Measurements from ENCODE around the gene MYO3B.

Gene MYO3B

DNA sequence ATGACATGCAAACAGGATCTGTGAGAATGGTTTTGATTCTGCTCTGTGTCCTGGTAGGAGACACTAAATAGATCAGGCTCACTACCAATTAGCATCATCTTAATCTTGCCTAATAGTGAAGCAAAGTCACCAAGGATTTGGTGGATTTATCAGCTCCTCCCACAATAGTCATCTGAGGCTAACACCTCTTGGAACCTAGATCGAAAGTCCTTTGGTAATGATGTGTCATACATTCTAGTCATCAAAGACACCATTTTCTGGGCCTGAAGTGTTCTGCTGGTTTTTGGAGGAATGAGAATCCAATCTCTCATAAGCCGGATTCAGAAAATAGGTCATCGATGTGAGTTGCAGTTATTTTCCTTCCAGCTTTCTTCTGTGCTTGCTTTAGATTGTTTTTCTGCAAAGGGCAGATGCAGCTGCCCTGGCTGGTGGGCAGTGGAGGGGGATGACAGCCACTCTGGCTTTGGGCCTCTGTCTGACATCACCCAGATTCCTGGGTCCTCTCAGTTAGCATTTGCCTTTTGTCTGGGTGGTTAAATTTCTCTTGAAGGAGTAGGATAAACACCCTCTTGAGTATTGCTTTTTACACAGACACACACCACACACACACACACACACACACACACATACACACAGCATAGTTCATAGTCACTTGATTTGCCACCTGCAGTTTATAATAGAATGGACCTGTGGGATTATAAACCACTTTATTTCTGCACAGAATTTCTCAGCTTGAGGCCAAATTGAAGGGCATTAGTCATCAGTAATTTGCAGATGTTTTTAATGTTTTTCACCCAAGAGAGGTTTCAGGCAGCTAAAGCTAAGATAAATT is at the start of gene MYO3B:
MYO3B (plus strand) TSS at position 198 of the 832 bp plus-strand sequence; CDS start at position 339, 141 bp downstream.
- no peak for DNase-seq (ENCODE audit: low spot score)

DNA sequence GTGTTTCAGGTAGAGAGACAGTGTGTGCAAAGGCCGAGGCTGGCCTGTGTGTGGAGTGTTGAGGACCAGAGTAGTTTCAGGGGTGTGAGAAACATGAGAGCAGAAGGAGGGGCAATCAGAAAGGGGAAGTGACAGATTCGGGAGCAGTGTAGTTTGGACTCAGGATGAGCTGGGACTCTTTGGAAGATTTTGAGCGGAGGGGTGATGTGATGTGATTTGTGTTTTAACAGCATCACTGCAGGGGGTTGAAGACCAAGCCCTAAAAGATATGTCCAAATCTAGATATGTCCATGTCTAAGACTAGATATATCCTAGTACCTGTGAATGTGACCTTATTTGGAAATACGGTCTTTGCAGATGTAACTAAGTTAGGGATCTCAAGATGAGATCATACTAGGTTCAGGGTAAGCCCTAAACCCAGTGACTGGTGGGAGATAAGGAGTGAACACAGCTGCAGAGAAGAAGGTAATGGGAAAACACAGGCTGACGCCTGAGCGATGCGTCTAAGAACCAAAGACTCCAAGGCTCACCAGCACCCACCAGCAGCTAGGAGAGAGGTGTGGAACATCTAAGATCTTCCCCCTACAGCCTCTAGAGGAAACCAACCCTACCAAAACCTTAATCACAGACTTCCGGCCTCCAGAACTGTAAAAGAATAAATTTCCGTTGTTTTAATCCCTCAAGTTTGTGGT is 38.5 kb upstream of the MYO3B start:
- no peak for DNase-seq (ENCODE audit: low spot score)

GRCh38 chr2:170140561-170140960 is 37.4 kb upstream of the MYO3B start:
- no peak for DNase-seq (ENCODE audit: low spot score)

DNA sequence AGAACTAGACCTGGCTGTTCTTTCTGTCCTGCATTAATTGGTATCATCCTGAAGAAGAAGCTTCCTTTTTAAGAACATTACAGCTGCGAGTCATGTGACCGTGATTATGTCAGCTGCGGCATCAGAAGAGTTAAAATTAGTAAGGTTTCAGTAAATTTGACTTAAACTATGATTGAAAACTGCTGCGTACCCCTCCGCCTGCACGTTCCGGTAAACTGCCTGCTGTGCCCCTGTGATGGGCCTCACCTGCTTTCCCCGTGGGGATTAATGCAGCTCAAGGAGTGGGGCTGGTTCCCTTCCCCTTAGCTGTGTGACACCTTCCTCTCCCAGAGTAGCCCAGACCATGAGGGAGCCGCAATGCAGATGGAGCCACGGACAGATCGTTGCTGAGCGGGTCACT is 36.1 kb upstream of the MYO3B start:
- no peak for DNase-seq (ENCODE audit: low spot score)

DNA sequence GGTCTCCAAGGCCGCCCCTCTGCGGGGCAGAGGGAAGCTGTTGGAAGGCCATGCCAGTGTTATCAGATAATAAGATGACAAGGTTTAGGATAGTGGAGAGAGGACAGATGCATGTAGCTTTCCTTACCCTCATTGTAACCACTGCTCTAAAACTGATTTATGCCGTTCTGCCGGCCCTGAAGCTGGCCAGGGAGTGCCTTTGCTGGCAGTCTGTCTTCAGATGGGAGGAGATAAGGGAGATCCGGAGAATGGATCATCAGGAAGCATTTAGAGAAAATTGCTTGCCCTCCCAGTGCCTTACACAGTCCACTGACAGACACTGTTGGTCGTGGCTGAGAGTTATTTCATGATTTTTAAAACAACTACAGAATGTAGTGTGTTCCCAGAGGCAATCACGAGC is 35.4 kb upstream of the MYO3B start:
- no peak for DNase-seq (ENCODE audit: low spot score)

GRCh38 chr2:170143045-170143717 is 34.8 kb upstream of the MYO3B start:
- no peak for DNase-seq (ENCODE audit: low spot score)

DNA sequence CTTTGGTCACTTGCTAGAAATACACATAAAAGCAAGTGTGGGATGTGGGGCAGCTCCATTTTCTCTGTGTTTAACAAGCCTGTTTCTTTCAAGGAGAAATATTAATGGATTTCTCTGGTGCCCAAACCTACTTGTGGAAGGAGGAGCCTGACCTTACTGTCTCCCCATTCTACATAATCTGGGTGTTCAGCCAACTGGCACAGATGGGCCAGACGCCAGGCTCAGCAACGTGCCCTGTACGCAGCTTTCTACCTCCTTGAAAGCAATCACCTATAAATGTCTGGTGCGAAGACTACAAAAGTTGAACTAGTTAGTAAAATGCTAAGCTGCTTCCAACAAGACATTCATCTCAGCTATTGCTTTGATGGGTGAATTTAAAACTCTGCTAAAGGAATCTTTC is 33.2 kb upstream of the MYO3B start:
- no peak for DNase-seq (ENCODE audit: low spot score)

- no peak for DNase-seq (ENCODE audit: low spot score)
Observed at GRCh38 chr2:170145191-170145590, 32.8 kb upstream of the MYO3B start.

DNA sequence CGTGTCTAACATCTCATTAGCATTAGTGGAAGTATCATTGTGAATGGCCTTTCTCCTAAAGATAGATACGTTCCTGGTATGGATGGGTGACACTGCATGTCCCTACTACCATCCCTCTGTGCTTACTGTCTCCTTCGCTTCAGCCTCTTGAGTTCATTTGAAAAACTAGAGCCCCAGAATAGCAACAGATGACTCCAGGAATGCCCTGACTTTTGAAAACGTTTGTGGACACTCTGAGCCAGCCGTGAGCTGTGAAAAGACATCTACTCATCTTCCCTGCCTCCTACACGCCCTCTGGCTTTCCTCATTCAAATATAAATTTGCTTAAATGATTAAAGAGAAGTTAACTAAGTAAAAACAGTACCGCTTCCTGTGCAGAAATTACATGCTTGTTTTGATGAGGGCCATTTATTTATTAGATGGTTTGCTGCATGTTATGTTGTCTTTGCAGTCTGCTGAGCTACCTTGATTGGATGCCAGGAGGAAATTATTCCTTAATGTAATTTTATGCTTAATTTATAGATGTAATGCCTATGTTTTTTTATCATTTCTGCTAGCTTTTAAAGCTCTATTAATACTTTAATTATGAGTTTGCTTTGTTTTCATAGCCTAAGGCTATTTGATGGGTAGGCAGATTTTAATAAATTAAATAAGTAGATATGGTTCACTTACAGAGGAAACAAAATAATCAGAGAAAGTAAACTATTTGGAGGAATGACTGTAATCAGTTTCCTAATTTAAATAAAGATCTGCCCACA is 32.1 kb upstream of the MYO3B start:
- DNase-seq (ENCODE audit: low spot score), result no peak

- no peak for DNase-seq (ENCODE audit: low spot score)
Observed at GRCh38 chr2:170146784-170147183, 31.2 kb upstream of the MYO3B start.

GRCh38 chr2:170147576-170147975 is 30.4 kb upstream of the MYO3B start:
- no peak for DNase-seq (ENCODE audit: low spot score)

DNA sequence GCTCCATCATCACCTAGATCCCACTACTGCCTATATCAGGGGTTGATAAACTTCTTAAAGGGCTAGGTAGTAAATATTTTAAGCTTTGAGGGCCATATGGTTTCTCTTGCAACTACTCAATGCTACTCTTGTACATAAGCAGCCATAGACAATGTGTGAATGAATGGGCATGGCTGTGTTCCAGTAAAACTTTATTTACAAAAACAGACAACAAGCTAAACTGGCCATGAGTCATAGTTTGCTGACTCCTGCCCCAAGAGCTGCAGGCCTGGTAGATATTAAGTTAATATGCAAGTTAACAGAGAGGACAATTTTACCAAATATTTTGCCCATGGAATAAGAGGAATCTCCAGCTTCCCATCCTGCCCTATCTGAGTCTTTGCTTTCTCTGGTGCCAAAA is 29.8 kb upstream of the MYO3B start:
- DNase-seq (ENCODE audit: low spot score), result no peak

DNA sequence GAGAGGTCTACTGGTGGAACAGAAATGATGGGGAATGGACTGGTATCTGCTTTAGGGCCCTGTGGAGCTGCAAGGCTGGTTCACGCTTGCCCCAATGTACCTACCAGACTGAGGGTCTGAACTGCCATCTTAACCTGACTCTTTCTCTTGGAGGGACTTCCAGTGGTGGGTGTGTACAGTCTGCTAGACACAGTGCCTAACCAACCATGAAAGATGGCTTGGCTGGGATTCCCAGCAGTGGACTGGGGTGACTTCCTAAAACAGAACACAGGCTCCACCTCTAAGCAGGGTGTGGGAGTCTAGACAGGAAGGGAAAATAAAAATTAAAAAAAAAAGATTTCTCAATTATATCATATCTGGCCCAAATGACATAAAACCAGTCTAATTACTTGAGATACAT is 25.5 kb upstream of the MYO3B start:
- no peak for DNase-seq (ENCODE audit: low spot score)

DNA sequence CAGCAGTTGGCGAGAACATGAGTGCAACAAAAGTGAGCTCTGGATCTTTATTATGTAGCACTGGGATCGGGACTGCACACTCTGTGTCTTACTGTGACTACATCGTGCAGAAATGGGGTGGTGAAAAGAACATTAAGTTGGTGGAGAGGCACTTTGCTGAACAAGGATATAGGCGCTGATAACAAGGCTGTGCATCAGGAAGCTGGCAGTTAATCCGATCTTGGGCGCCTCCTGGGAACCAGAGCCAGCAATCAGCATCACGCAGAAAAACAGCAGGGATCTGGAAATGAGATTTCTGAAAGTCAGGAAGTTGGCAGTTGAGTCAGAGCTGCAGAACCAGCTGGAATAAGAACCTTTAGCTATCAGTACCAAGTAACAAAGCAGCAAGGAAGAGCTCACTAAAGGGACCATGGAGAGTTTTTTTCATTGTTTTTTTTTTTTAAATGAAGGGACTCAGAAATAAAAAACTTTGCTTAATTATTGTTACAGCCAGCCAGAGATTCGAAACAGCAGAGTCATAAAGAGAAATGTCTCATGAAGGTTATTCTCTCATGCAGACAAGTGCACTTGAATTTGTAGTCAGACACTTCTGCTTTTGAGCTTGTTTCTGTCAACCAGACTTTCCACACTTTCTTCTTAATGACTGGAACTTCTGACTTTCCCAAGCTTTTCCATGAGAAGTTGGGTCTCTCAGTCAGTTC is 22.8 kb upstream of the MYO3B start:
- DNase-seq (ENCODE audit: low spot score), result peak; percentile 52

DNA sequence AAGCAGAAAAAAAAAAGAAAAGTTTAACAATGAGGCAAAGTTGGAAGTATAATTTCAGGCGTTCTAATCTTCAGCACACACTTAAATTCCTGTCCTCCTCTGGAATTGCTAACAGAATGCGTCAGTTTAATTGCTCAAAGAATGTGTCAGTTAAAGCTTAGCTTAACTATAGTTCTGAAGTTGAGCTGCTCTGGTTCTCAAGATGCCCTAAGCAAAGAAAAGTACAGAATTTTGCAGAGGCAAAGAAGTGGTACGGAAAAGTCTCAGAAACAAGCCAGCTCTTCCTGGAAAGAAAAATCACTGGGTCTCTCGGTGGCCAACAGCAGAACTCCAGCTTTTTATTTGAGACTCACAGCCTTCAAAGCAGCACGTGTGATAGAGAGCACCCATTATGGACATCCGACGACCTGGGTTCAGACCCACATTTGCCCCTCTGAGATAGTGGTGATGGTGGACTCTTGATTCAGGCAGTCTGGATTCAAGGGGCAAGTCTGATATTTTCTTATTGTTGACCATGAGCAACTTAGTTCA is 22.2 kb upstream of the MYO3B start:
- no peak for DNase-seq (ENCODE audit: low spot score)

- DNase-seq (ENCODE audit: low spot score), result no peak
Observed at GRCh38 chr2:170156592-170156991, 21.4 kb upstream of the MYO3B start.

DNA sequence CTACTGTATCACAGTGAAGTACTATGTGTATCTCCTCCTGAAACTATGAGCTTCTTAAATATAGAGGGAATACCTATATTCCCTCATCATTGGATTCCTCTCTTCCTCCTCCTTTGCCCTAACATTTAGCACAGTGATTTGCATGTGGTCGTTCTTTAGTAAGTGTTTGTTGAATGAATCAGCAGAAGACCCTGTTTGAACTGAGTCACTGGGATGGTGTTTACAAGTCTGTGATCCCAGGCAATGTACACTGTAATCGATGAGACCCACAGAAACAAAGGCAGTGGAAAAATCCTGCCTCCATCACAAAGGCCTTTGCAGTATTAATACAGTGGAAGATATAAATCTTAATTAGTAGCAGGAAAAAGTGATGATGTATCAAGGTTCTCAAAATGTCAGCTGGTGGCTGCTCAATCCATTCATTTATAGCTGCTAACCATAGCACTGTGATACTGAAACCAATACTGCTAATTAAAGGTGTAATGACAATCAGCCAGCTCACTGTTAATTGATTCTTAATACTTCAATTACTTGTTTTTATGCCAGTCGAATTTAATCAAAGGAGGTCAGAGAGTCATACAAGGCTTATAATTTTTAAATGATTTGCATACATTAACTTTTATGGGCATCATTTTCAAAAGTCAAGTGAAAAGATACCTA is 20.8 kb upstream of the MYO3B start:
- DNase-seq (ENCODE audit: low spot score), result peak; percentile 39

DNA sequence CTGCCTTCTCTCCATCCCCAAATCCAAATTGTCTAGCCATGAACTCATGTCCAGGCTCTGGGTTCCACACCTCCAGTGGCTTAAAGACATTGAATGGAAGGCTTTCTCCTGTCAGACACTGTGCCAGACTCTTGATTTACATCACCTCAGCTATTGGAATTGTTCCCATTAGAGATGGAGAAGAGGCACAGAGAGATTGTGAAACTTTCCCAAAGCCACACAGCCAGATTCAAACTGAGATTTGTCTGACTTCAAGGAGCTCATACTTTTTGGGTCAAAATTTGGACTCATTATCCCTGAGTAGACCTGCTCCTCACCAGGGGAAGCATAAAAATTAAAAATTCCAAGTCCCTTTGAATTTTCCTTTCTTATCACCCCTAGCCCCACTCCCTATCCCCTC is 18.9 kb upstream of the MYO3B start:
- DNase-seq (ENCODE audit: low spot score), result no peak

DNA sequence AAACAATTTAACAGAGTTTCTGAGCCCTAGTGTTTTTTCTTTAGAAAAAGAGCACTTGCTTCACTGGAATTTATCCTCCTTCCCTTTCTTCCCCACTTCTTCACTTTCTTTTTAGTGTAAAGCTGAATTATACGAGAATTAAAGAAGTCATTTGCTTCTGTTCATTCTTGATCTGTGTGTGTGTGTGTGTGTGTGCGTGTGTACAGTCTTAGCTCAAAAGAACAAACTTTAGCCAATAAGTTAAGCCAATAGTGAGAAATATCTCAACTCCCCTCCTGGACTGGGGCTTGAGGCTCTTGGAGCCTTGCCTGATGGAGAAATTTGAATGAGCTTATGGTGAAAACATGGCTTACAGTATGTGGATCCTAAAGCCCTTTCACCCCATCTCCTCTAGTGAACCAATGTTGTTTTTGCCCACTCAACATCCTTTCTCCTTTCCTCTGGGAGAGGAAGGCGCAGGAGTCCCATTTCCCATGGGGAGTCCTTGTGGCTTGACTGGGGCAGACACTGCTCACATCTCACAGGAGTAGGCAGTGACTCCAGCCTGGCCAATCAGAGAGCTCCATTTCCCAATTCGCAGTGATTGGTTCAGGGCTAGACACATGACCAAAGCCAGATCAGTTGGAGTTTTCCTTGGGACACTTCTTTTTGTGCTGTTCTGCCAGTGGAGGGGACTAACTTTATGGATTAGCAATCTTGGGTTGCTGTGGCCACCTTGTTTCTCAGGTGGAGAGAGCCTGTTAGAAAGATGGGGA is 16.3 kb upstream of the MYO3B start:
- no peak for DNase-seq (ENCODE audit: low spot score)

DNA sequence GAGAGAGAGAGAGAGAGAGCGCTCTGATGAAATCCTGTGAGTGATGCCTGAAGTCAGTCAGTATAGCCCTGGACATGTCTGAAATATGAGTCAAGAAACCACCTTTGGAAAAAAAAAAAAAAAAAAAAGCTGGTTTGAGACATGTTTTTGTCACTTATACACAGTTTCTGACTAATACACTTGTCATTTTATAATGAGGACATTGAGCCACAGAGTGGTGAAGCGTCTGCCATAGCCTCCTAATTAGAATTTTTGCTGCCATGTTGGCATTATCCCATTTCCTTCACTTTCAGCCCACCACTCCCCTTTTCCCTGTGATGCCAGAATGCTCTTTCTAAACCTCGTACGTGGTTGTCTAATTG is 15.7 kb upstream of the MYO3B start:
- DNase-seq (ENCODE audit: low spot score), result no peak
